ENCODE measurements around the gene TAF12.
"Not testable (repeated sequence)": the region's sequence is repeated elsewhere in the genome, so short reads cannot be mapped to it uniquely, and the experiment has no call there.

TAF12 gene

DNA sequence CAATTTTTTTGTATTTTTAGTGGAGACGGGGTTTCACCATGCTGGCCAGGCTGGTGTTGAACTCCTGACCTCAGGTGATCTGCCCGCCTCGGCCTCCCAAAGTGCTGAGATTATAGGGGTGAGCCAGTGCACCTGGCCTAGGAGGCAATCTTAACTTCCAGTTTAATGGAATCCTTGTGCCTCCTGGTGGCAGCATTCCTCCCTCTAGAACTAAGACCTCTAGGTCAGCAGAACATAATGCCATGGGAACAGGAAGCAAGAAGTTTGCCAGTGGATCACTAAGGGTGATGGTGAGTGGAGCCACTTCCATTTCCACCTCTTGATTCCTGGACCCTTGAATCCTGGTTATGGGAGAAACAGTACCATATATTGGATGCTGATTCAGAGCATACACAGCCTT is 11.0 kb upstream of the TAF12 start:
- not testable (repeated sequence) for H3K9me3 Mint-ChIP-seq, H3K27ac Mint-ChIP-seq, H3K27me3 Mint-ChIP-seq, H3K36me3 Mint-ChIP-seq, H3K4me3 Mint-ChIP-seq, H3K4me1 Mint-ChIP-seq, ATAC-seq

DNA sequence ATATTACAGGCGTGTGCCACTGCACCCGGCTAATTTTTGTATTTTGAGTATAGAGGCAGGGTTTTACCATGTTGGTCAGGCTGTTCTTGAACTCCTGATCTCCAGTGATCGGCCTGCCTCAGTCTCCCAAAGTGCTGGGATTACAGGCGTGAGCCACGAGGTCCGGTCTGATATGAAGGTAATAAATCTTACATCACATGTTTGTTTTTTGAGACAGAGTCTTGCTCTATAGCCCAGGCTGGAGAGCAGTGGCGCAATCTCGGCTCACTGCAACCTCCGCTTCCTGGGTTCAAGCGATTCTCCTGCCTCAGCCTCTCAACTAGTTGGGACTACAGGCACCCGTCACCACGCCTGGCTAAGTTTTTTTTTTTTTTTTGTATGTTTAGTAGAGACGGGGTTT is 10.2 kb upstream of the TAF12 start:
- H3K27me3 Mint-ChIP-seq, H3K27ac Mint-ChIP-seq, H3K4me3 Mint-ChIP-seq, H3K36me3 Mint-ChIP-seq, H3K9me3 Mint-ChIP-seq, ATAC-seq, H3K4me1 Mint-ChIP-seq: not testable (repeated sequence)

GRCh38 chr1:28648474-28649198 is 5.8 kb upstream of the TAF12 start, which contains the start of gene RNU11:
Gene RNU11, plus strand, starts transcription at chr1:28648600.
- H3K4me3 Mint-ChIP-seq: peak within 1 kb of the TSS; percentile 90
- H3K9me3 Mint-ChIP-seq: no peaks in the 10 kb centered on the region
- no peaks in the 10 kb centered on the region for H3K27me3 Mint-ChIP-seq
- H3K4me1 Mint-ChIP-seq: peaks cover 29% of the 10 kb centered on the region
- ATAC-seq: peak; percentile 88
- H3K27ac Mint-ChIP-seq: peak within 1 kb of the TSS; percentile 96
- no peaks in the 10 kb centered on the region for H3K36me3 Mint-ChIP-seq

GRCh38 chr1:28648008-28648473 is 5.2 kb upstream of the TAF12 start:
- H3K27ac Mint-ChIP-seq: peak overlapping the region; percentile 96
- H3K4me1 Mint-ChIP-seq: peaks cover 34% of the 10 kb centered on the region
- no peaks in the 10 kb centered on the region for H3K9me3 Mint-ChIP-seq
- H3K36me3 Mint-ChIP-seq: no peaks in the 10 kb centered on the region
- H3K27me3 Mint-ChIP-seq: no peaks in the 10 kb centered on the region
- peak overlapping the region; percentile 90 for H3K4me3 Mint-ChIP-seq
- ATAC-seq: peak; percentile 90

DNA sequence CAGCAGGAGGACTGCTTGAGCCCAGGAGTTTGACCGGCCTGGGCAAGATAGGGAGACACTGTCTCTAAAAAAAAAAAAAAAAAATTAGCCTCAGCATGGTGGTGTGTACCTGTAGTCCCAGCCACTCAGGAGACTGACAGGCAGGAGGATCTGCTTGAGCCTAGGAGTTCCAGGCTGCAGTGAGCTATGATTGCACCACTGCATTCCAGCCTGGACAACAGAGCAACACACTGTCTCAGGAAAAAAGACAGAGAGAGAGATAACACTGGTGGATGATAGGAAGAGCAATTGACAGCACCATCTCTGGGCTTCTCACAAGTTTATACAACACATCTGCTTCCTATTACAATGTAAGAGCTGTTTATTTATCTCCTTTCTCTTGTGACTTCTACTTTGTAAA is 3.2 kb upstream of the TAF12 start:
- H3K27me3 Mint-ChIP-seq: no peaks in the 10 kb centered on the region
- ATAC-seq: no peak
- H3K4me3 Mint-ChIP-seq: no peak overlapping the region
- no peaks in the 10 kb centered on the region for H3K9me3 Mint-ChIP-seq
- H3K36me3 Mint-ChIP-seq: no peaks in the 10 kb centered on the region
- H3K27ac Mint-ChIP-seq: peak overlapping the region; percentile 96
- peaks cover 51% of the 10 kb centered on the region for H3K4me1 Mint-ChIP-seq

DNA sequence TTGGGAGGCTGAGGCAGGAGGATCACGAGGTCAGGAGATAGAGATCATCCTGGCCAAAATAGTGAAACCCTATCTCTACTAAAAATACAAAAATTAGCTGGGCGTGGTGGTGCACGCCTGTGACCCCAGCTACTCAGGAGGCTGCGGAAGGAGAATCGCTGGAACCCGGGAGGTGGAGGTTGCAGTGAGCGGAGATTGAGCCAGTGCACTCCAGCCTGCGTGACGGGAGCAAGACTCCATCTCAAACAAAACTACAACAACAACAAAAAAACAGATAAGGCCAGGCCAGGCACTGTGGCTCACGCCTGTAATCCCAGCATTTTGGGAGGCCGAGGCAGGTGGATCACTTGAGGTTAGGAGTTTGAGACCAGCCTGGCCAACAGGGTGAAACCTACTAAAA is 2.5 kb upstream of the TAF12 start:
- ATAC-seq, H3K36me3 Mint-ChIP-seq, H3K27me3 Mint-ChIP-seq, H3K9me3 Mint-ChIP-seq, H3K4me3 Mint-ChIP-seq: not testable (repeated sequence)
- peak overlapping the region; percentile 96 for H3K27ac Mint-ChIP-seq
- H3K4me1 Mint-ChIP-seq: peaks cover 52% of the 10 kb centered on the region

- no peaks in the 10 kb centered on the region for H3K27me3 Mint-ChIP-seq
- H3K4me3 Mint-ChIP-seq: peak overlapping the region; percentile 96
- ATAC-seq: no peak
- no peaks in the 10 kb centered on the region for H3K36me3 Mint-ChIP-seq
- peaks cover 52% of the 10 kb centered on the region for H3K4me1 Mint-ChIP-seq
- H3K9me3 Mint-ChIP-seq: no peaks in the 10 kb centered on the region
- H3K27ac Mint-ChIP-seq: peak overlapping the region; percentile 96
These were observed 1.6 kb upstream of the TAF12 start for GRCh38 chr1:28644494-28644893.

- Mint-ChIP-seq H3K4me3 (peak overlapping the region; percentile 96), H3K27me3 (no peaks in the 10 kb centered on the region), H3K27ac (peak overlapping the region; percentile 96), H3K4me1 (peaks cover 38% of the 10 kb centered on the region), H3K36me3 (no peaks in the 10 kb centered on the region), H3K9me3 (no peaks in the 10 kb centered on the region)
- ATAC-seq: peak; percentile 12
These were observed 616 bp downstream of the TAF12 start for GRCh38 chr1:28642056-28642846.

DNA sequence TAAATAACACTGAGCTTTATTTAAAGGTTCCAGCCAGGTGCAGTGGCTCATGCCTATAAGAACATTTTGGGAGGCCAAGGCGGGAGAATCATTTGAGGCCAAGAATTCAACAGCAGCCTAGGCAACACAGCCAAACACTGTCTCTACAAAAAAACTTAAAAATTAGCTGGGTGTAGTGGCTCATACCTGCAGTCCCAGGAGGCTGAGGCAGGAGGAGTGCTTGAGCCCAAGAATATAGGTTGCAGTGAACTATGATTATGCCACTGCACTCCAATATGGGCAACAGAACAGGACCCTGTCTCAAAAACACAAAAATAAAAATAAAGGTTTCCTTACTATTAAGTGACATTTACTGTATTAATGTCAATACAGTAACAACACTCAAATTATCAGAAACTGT is 2.1 kb downstream of the TAF12 start:
- H3K9me3 Mint-ChIP-seq: no peaks in the 10 kb centered on the region
- no peaks in the 10 kb centered on the region for H3K36me3 Mint-ChIP-seq
- H3K4me1 Mint-ChIP-seq: peaks cover 44% of the 10 kb centered on the region
- no peak overlapping the region for H3K27ac Mint-ChIP-seq
- no peaks in the 10 kb centered on the region for H3K27me3 Mint-ChIP-seq
- ATAC-seq: no peak
- no peak overlapping the region for H3K4me3 Mint-ChIP-seq

DNA sequence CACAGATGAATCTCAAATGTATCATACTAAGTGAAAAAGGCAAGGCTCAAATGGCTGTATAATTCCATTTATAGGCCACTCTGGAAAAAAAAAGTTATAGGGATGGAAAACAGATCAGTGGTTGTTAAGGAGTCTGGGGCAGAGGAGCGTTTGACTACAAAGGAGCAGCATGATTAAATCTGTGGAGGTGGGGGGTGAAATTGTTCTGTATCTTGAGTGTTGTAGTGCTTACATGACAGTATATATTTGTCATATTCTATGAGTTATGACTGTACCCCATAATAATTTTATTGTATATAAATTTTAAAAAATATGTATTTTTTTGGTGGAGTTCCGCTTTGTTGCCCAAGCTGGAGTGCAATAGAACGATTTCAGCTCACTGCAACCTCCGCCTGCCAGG is 10.3 kb downstream of the TAF12 start:
- H3K36me3 Mint-ChIP-seq: peaks cover 7% of the 10 kb centered on the region
- no peak overlapping the region for H3K4me3 Mint-ChIP-seq
- H3K4me1 Mint-ChIP-seq: peaks cover 14% of the 10 kb centered on the region
- no peaks in the 10 kb centered on the region for H3K27me3 Mint-ChIP-seq
- H3K27ac Mint-ChIP-seq: no peak overlapping the region
- no peak for ATAC-seq
- no peaks in the 10 kb centered on the region for H3K9me3 Mint-ChIP-seq

DNA sequence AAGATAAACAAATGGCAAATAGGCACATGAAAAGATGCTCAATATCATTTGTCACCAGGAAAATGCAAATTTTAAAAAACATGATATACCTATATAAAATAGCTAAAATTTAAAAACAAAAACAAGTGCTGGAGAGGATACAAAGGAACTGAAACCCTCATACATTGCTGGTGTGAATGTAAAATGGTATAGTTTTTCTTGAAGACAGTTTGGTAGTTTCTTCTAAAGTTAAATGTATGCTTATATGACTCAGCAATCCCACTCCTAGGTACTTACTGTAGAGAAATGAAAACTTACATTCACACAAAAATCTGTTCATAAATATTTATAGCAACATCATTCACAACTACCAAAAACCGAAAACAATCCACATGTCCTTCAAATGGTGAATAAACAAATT is 11.2 kb downstream of the TAF12 start:
- ATAC-seq: no peak
- Mint-ChIP-seq H3K36me3 (peaks cover 7% of the 10 kb centered on the region), H3K4me3 (no peak overlapping the region), H3K9me3 (no peaks in the 10 kb centered on the region), H3K27me3 (no peaks in the 10 kb centered on the region), H3K4me1 (peaks cover 14% of the 10 kb centered on the region), H3K27ac (peak overlapping the region; percentile 45)

DNA sequence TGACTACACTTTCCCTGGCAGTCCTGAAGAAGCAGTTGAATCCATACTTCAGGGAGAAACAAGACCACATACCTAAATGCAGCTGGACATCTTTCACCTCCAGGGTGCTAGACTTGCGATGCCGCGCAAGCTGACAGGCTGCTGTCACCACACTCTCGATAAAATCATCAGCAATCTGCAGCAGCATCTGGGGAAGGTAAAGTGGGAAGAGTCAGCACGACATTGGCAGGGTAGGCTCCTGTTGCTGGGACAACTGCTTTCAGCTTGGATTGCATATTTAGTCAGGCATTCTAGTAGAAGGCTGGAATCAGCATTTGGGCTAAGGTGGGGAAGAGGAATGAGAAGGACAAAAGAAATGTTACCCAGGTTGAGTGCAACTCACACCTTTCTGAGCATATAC is 29.7 kb downstream of the TAF12 start:
- H3K36me3 Mint-ChIP-seq: peaks cover 41% of the 10 kb centered on the region
- no peak overlapping the region for H3K4me3 Mint-ChIP-seq
- ATAC-seq: no peak
- no peaks in the 10 kb centered on the region for H3K9me3 Mint-ChIP-seq
- H3K27ac Mint-ChIP-seq: no peak overlapping the region
- H3K4me1 Mint-ChIP-seq: no peaks in the 10 kb centered on the region
- H3K27me3 Mint-ChIP-seq: no peaks in the 10 kb centered on the region

- ATAC-seq: no peak
- H3K4me3 Mint-ChIP-seq: no peak overlapping the region
- no peaks in the 10 kb centered on the region for H3K4me1 Mint-ChIP-seq
- H3K27ac Mint-ChIP-seq: no peak overlapping the region
- peaks cover 30% of the 10 kb centered on the region for H3K36me3 Mint-ChIP-seq
- no peaks in the 10 kb centered on the region for H3K27me3 Mint-ChIP-seq
- H3K9me3 Mint-ChIP-seq: no peaks in the 10 kb centered on the region
These were observed 36.1 kb downstream of the TAF12 start for GRCh38 chr1:28606771-28607170.

DNA sequence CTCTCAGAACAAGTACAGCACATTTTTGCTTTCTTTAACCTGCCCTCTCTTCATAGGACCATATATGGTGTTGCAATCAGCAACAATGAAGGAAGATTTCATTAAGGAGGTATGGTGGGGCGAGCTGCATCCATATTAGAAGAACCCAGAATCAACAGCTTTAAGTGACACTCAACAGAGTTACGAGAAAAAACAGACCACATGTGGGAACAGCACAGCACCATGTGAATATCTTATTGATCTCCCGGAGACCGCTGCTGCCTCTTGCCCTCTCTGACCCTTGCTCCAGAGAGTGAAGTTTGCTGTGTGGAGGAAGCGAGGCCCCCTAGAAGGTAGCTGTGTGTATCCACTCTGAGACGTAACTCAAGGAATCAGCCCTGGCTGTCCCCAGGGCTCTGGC is 37.9 kb downstream of the TAF12 start:
- H3K9me3 Mint-ChIP-seq: no peaks in the 10 kb centered on the region
- no peaks in the 10 kb centered on the region for H3K27me3 Mint-ChIP-seq
- H3K4me1 Mint-ChIP-seq: no peaks in the 10 kb centered on the region
- no peak for ATAC-seq
- peaks cover 32% of the 10 kb centered on the region for H3K36me3 Mint-ChIP-seq
- H3K27ac Mint-ChIP-seq: no peak overlapping the region
- H3K4me3 Mint-ChIP-seq: no peak overlapping the region

DNA sequence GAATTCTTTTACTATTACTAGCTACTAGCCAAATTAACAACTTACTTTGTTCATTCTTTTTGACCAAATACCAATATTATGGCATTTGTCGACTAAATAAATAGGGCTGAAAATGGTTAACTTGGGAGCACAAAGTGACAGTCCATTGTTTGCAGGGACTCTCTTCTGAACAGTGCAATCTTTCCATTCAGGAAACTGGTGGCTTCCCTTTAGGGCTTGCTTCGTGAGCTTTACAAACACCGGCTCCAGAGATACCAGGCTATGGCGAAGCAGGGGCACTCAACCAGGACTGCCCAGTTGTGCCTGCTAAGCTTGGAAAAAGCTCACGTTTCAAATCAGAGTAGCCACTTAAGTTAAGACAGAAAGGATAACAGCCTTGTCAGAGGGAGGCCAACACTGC is 38.5 kb downstream of the TAF12 start:
- H3K36me3 Mint-ChIP-seq: peaks cover 26% of the 10 kb centered on the region
- no peaks in the 10 kb centered on the region for H3K4me1 Mint-ChIP-seq
- no peak overlapping the region for H3K4me3 Mint-ChIP-seq
- no peaks in the 10 kb centered on the region for H3K27me3 Mint-ChIP-seq
- ATAC-seq: no peak
- H3K27ac Mint-ChIP-seq: no peak overlapping the region
- H3K9me3 Mint-ChIP-seq: no peaks in the 10 kb centered on the region
